WI38 (cell line): ENCODE results near the gene CRADD.
"Not testable (repeated sequence)": the region's sequence is repeated elsewhere in the genome, so short reads cannot be mapped to it uniquely, and the experiment has no call there.

ENCODE experiments used
- H3K4me3 ChIP-seq: 2 replicates; pipeline ENCODE4 v1.5.1; 2011; ENCODE audit warnings: low read depth, mild to moderate bottlenecking, control low read depth, low read length
- TF ChIP-seq, protein P1 (sequence below): IDR thresholded peaks from 2 replicates; pipeline ENCODE4 v1.5.1; 2012; ENCODE audit warnings: low read depth, mild to moderate bottlenecking, control low read depth, low read length

Gene CRADD

DNA sequence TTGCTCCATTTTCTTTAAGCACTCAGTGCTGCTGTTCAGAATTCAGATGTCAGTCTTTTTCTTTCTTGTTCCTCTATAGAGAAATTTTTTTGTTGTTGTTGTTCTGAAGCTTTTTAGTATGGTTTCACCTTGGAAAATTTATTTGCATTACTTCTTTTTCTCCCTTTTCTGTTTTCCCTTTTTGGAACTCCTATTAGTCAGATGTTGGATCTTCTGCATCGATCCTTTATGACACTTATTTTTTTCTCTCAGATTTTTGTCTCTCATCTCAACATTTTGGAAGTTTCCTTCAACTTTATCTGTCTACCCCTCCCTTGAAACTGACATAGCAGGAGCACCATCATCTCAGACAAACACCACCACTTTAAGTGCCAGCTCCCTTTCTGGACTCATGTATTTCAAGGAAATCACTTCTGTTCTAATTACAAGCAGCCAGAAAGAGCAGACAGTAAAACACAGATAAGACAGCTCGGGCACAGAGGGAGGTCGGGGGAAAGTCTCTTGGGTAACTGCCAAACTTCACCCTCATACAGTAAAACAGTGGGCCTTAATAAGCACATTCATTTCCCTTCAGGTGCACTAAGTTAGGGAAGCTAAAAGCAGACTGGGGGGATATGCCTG is 248.5 kb downstream of the CRADD start:
- no peak overlapping the region for H3K4me3 ChIP-seq
- TF ChIP-seq, protein P1, sequence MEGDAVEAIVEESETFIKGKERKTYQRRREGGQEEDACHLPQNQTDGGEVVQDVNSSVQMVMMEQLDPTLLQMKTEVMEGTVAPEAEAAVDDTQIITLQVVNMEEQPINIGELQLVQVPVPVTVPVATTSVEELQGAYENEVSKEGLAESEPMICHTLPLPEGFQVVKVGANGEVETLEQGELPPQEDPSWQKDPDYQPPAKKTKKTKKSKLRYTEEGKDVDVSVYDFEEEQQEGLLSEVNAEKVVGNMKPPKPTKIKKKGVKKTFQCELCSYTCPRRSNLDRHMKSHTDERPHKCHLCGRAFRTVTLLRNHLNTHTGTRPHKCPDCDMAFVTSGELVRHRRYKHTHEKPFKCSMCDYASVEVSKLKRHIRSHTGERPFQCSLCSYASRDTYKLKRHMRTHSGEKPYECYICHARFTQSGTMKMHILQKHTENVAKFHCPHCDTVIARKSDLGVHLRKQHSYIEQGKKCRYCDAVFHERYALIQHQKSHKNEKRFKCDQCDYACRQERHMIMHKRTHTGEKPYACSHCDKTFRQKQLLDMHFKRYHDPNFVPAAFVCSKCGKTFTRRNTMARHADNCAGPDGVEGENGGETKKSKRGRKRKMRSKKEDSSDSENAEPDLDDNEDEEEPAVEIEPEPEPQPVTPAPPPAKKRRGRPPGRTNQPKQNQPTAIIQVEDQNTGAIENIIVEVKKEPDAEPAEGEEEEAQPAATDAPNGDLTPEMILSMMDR: no peak

DNA sequence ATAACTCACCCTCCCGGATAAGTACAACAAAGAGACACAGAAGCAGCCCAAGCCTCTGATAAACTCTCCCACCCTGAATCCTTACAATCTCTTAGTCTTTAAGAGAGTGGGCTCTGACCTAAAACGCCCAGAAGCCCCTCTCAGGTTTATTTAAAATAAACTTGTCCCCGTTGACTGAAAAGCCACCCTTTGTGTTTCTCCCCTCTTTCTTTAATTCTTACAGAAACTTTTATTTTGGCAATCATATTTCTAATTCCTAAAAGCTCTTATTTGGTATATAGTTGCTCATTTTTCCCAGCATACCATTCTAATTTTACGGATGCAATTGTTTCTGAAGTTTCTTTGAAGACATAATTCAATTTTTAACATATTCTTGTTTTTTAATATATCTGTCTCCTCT is 249.1 kb downstream of the CRADD start:
- H3K4me3 ChIP-seq: no peak overlapping the region
- TF ChIP-seq, protein P1: no peak

DNA sequence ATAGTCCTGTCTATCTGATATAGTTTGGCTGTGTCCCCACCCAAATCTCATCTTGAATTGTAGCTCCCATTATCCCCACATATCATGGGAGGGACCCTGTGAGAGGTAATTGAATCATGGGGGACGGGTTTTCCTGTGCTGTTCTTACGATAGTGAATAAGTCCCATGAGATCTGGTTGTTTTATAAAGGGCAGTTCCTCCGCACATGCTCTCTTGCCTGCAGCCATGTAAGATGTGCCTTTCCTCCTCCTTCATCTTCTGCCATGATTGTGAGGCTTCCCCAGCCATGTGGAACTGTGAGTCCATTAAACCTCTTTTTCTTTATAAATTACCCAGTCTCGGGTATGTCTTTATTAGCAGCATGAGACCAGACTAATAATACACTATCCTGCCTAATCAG is 251.9 kb downstream of the CRADD start:
- not testable (repeated sequence) for H3K4me3 ChIP-seq

DNA sequence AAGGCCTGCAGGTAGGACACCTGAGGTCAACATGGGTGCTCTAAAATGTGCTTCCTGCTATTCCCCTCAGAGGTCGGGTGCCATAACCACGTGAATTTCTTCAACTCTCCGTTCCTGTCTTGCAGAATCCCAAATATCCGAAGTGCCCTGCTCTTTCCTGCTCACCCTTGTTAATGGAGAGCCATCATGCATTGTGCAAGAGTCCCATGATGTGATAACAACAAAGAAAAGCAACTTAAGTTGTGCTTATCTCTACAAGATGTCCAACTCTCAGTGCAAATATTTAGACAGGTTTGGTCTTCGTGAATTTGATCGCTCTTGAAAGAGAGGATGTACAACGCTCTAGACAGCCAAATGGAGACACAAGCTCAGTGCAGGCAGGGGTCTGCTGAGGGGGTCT is 260.6 kb downstream of the CRADD start:
- no peak overlapping the region for H3K4me3 ChIP-seq
- TF ChIP-seq, protein P1: no peak

DNA sequence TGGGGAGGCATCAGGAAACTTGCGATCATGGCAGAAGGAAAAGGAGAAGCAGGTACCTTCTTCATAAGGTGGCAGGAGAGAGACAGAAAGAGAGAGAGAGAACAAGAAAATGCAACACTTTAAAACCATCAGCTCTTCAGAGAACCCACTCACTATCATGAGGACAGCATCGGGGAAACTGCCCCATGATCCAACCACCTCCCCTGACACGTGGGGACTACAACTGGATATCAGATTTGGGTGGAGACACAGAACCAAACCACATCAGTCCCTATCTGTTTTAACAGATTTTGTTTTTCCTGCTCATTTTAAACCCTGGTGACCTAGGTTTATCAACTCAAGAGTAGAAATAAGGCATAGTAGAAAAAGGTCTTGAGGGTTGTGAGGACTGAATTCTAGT is 261.1 kb downstream of the CRADD start:
- H3K4me3 ChIP-seq: no peak overlapping the region
- TF ChIP-seq, protein P1: no peak

DNA sequence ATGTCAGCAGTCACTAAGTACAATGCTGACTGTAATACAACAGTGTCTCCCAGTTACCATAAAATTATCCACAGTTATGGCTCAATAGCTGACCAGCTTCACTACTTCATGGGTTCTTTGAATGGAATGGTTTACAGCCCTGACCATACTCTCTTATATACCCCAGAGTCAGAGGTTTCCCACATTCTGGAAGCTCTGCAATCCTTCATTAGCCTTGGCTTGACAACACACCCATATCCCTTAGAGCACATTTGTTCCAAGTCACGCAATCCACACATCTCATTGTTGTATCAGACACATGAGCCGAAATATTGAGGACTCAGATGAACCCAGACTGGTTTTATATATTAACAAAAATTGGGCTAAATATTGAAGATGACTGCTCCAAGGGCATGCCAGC is 261.8 kb downstream of the CRADD start:
- no peak overlapping the region for H3K4me3 ChIP-seq
- TF ChIP-seq, protein P1: no peak

DNA sequence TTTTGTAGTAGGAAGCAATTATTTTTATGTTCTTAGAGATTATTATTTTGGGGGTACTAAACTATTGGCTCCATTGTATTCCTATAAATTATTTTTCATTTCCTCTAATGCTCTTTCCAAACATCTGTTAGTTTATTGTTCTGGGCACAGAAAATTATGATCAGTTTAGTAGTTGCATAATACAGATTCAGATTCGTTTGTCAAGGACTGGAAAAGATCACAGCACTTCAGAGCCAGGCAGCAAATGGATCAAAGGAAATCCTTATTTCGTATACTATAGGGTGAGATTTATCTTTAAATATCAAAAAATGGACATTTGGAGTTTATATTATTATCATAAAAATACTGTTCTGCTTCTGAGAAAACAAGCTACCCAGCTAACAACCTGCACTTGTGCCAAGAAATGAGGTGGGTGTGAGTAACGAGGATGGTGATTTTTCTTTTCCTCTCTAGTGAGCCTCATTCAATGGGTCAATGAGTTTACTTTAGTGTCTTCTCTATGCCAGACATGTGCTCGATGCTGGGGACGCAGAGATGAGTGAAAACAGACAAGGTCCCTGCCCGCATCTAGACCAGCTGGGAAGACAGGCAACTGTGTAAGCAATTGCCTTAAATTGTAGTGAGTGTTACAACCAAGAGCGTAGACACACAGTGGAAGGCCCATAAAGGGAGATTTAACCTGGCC is 262.6 kb downstream of the CRADD start:
- H3K4me3 ChIP-seq: no peak overlapping the region
- TF ChIP-seq, protein P1: no peak

DNA sequence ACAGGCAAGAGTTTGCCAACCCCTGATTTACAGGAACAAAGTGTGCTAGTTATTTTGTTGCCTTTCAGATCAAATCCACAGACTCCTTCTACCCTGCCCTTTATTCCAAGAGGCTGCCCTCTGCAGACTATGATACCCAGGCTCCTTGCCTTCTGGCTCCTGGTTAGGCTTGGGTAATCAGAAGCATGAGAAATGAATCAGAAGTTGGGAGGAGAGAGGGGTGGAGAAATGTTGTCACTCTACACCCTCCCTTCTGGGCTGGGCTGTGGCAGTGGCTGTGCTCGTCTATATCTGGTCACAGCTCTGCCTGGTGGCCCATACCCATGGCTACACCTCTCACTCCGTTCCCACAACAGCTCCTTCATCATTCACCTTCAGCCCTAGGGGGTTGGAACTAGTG is 266.6 kb downstream of the CRADD start:
- no peak overlapping the region for H3K4me3 ChIP-seq
- TF ChIP-seq, protein P1: no peak
